Measurements from ENCODE around the gene TENM4.

Gene TENM4

GRCh38 chr11:78977009-78977408 lies 463.8 kb downstream of the TENM4 start:
- Mint-ChIP-seq H3K36me3 (ENCODE audit: low read depth) (no peaks in the 10 kb centered on the region), H3K9me3 (no peaks in the 10 kb centered on the region), H3K27me3 (peaks cover 15% of the 10 kb centered on the region), H3K27ac (no peak overlapping the region), H3K4me3 (no peak overlapping the region), H3K4me1 (ENCODE audit: low read depth) (no peaks in the 10 kb centered on the region)
- intact Hi-C loops (cut with micrococcal nuclease) = no loop called here

- H3K27me3 Mint-ChIP-seq = peaks cover 16% of the 10 kb centered on the region
- H3K9me3 Mint-ChIP-seq = no peaks in the 10 kb centered on the region
- H3K4me1 Mint-ChIP-seq (ENCODE audit: low read depth) = no peaks in the 10 kb centered on the region
- H3K36me3 Mint-ChIP-seq (ENCODE audit: low read depth) = no peaks in the 10 kb centered on the region
- no peak overlapping the region for H3K27ac Mint-ChIP-seq
- intact Hi-C loops (cut with micrococcal nuclease) = no loop called here
- H3K4me3 Mint-ChIP-seq = no peak overlapping the region
Measured at GRCh38 chr11:78975081-78975480, 465.7 kb downstream of the TENM4 start.

GRCh38 chr11:78973876-78974275 lies 467.0 kb downstream of the TENM4 start:
- intact Hi-C loops (cut with micrococcal nuclease) = no loop called here

GRCh38 chr11:78972590-78972989 lies 468.2 kb downstream of the TENM4 start:
- no peaks in the 10 kb centered on the region for H3K4me1 Mint-ChIP-seq (ENCODE audit: low read depth)
- H3K27me3 Mint-ChIP-seq = peaks cover 22% of the 10 kb centered on the region
- no peak overlapping the region for H3K27ac Mint-ChIP-seq
- H3K4me3 Mint-ChIP-seq = no peak overlapping the region
- H3K9me3 Mint-ChIP-seq = no peaks in the 10 kb centered on the region
- H3K36me3 Mint-ChIP-seq (ENCODE audit: low read depth) = no peaks in the 10 kb centered on the region
- intact Hi-C loops (cut with micrococcal nuclease) = no loop called here

More at GRCh38 chr11:78973876-78974275, 467.0 kb downstream of the TENM4 start:
- no peaks in the 10 kb centered on the region for H3K9me3 Mint-ChIP-seq
- no peak overlapping the region for H3K4me3 Mint-ChIP-seq
- no peaks in the 10 kb centered on the region for H3K36me3 Mint-ChIP-seq (ENCODE audit: low read depth)
- H3K4me1 Mint-ChIP-seq (ENCODE audit: low read depth) = no peaks in the 10 kb centered on the region
- no peak overlapping the region for H3K27ac Mint-ChIP-seq
- H3K27me3 Mint-ChIP-seq = peaks cover 17% of the 10 kb centered on the region

- no peak overlapping the region for H3K27ac Mint-ChIP-seq
- no peak overlapping the region for H3K4me3 Mint-ChIP-seq
- intact Hi-C loops (cut with micrococcal nuclease) = no loop called here
Measured at GRCh38 chr11:78972177-78972576, 468.7 kb downstream of the TENM4 start.

GRCh38 chr11:78967811-78968210 lies 473.0 kb downstream of the TENM4 start:
- H3K4me3 Mint-ChIP-seq = no peak overlapping the region
- peaks cover 50% of the 10 kb centered on the region for H3K27me3 Mint-ChIP-seq
- no peaks in the 10 kb centered on the region for H3K9me3 Mint-ChIP-seq
- no peak overlapping the region for H3K27ac Mint-ChIP-seq
- H3K36me3 Mint-ChIP-seq (ENCODE audit: low read depth) = no peaks in the 10 kb centered on the region
- intact Hi-C loops (cut with micrococcal nuclease) = no loop called here
- no peaks in the 10 kb centered on the region for H3K4me1 Mint-ChIP-seq (ENCODE audit: low read depth)

More at GRCh38 chr11:78972177-78972576, 468.7 kb downstream of the TENM4 start:
- no peaks in the 10 kb centered on the region for H3K4me1 Mint-ChIP-seq (ENCODE audit: low read depth)
- peaks cover 25% of the 10 kb centered on the region for H3K27me3 Mint-ChIP-seq
- H3K36me3 Mint-ChIP-seq (ENCODE audit: low read depth) = no peaks in the 10 kb centered on the region
- no peaks in the 10 kb centered on the region for H3K9me3 Mint-ChIP-seq

GRCh38 chr11:78965432-78965831 lies 475.4 kb downstream of the TENM4 start:
- H3K4me3 Mint-ChIP-seq = no peak overlapping the region
- no peaks in the 10 kb centered on the region for H3K4me1 Mint-ChIP-seq (ENCODE audit: low read depth)
- no peak overlapping the region for H3K27ac Mint-ChIP-seq
- H3K27me3 Mint-ChIP-seq = peaks cover 69% of the 10 kb centered on the region
- H3K9me3 Mint-ChIP-seq = no peaks in the 10 kb centered on the region
- no peaks in the 10 kb centered on the region for H3K36me3 Mint-ChIP-seq (ENCODE audit: low read depth)
- intact Hi-C loops (cut with micrococcal nuclease) = no loop called here

GRCh38 chr11:78961937-78962701 lies 478.7 kb downstream of the TENM4 start:
- H3K27me3 Mint-ChIP-seq = peaks cover 73% of the 10 kb centered on the region
- no peak overlapping the region for H3K4me3 Mint-ChIP-seq
- intact Hi-C loops (cut with micrococcal nuclease) = loop anchor here (1.0 kb wide), 2 partner anchors 164 to 316 kb away; no protein-coding TSS in a partner anchor

GRCh38 chr11:78961247-78961646 lies 479.6 kb downstream of the TENM4 start:
- H3K9me3 Mint-ChIP-seq = no peaks in the 10 kb centered on the region
- intact Hi-C loops (cut with micrococcal nuclease) = loop anchor here (1.0 kb wide), 2 partner anchors 163 to 315 kb away; no protein-coding TSS in a partner anchor
- H3K36me3 Mint-ChIP-seq (ENCODE audit: low read depth) = no peaks in the 10 kb centered on the region

More at GRCh38 chr11:78961937-78962701, 478.7 kb downstream of the TENM4 start:
- Mint-ChIP-seq H3K27ac (no peak overlapping the region), H3K4me1 (ENCODE audit: low read depth) (no peaks in the 10 kb centered on the region), H3K36me3 (ENCODE audit: low read depth) (no peaks in the 10 kb centered on the region), H3K9me3 (no peaks in the 10 kb centered on the region)

GRCh38 chr11:78958444-78958843 lies 482.4 kb downstream of the TENM4 start:
- intact Hi-C loops (cut with micrococcal nuclease) = no loop called here
- Mint-ChIP-seq H3K9me3 (no peaks in the 10 kb centered on the region), H3K27ac (no peak overlapping the region), H3K4me3 (no peak overlapping the region), H3K27me3 (peaks cover 49% of the 10 kb centered on the region), H3K4me1 (ENCODE audit: low read depth) (no peaks in the 10 kb centered on the region), H3K36me3 (ENCODE audit: low read depth) (no peaks in the 10 kb centered on the region)

More at GRCh38 chr11:78961247-78961646, 479.6 kb downstream of the TENM4 start:
- peaks cover 66% of the 10 kb centered on the region for H3K27me3 Mint-ChIP-seq
- H3K27ac Mint-ChIP-seq = no peak overlapping the region
- no peak overlapping the region for H3K4me3 Mint-ChIP-seq
- H3K4me1 Mint-ChIP-seq (ENCODE audit: low read depth) = no peaks in the 10 kb centered on the region

- H3K4me3 Mint-ChIP-seq = no peak overlapping the region
- intact Hi-C loops (cut with micrococcal nuclease) = no loop called here
- H3K27ac Mint-ChIP-seq = no peak overlapping the region
- no peaks in the 10 kb centered on the region for H3K36me3 Mint-ChIP-seq (ENCODE audit: low read depth)
- H3K9me3 Mint-ChIP-seq = no peaks in the 10 kb centered on the region
- H3K4me1 Mint-ChIP-seq (ENCODE audit: low read depth) = no peaks in the 10 kb centered on the region
- peaks cover 52% of the 10 kb centered on the region for H3K27me3 Mint-ChIP-seq
Measured at GRCh38 chr11:78957476-78958245, 483.2 kb downstream of the TENM4 start.

- Mint-ChIP-seq H3K27ac (no peak overlapping the region), H3K4me1 (ENCODE audit: low read depth) (no peaks in the 10 kb centered on the region), H3K4me3 (no peak overlapping the region), H3K9me3 (no peaks in the 10 kb centered on the region), H3K36me3 (ENCODE audit: low read depth) (no peaks in the 10 kb centered on the region), H3K27me3 (peaks cover 39% of the 10 kb centered on the region)
- intact Hi-C loops (cut with micrococcal nuclease) = no loop called here
Measured at GRCh38 chr11:78954696-78955095, 486.1 kb downstream of the TENM4 start.

GRCh38 chr11:78954261-78954660 lies 486.6 kb downstream of the TENM4 start:
- H3K4me1 Mint-ChIP-seq (ENCODE audit: low read depth) = no peaks in the 10 kb centered on the region
- intact Hi-C loops (cut with micrococcal nuclease) = no loop called here

GRCh38 chr11:78952890-78953289 lies 487.9 kb downstream of the TENM4 start:
- intact Hi-C loops (cut with micrococcal nuclease) = no loop called here
- Mint-ChIP-seq H3K27ac (no peak overlapping the region), H3K4me3 (no peak overlapping the region), H3K27me3 (peaks cover 36% of the 10 kb centered on the region), H3K36me3 (ENCODE audit: low read depth) (no peaks in the 10 kb centered on the region), H3K4me1 (ENCODE audit: low read depth) (no peaks in the 10 kb centered on the region), H3K9me3 (no peaks in the 10 kb centered on the region)

More at GRCh38 chr11:78954261-78954660, 486.6 kb downstream of the TENM4 start:
- H3K27me3 Mint-ChIP-seq = peaks cover 37% of the 10 kb centered on the region
- no peaks in the 10 kb centered on the region for H3K36me3 Mint-ChIP-seq (ENCODE audit: low read depth)
- H3K4me3 Mint-ChIP-seq = no peak overlapping the region
- no peaks in the 10 kb centered on the region for H3K9me3 Mint-ChIP-seq
- no peak overlapping the region for H3K27ac Mint-ChIP-seq

All from dendritic cell treated with granulocyte-macrophage colony-stimulating factor and Interleukin-4, amounts not matched to agents 40 ng/mL and 50 ng/mL, for 4 days (primary cell).